ENCODE measurements around the gene POLD1. TPM values are rescaled to one million over a fixed set of nuclear protein-coding genes. Genes with fewer than 3 reads are reported as not detected.

Gene POLD1
- total RNA-seq, 4 donors from 2014 or later, result 10.8 to 28.2 (median 15.5) TPM

- Histone ChIP-seq H3K27ac (no peak overlapping the region), H3K9me3 (no peaks in the 10 kb centered on the region), H3K4me3 (no peak overlapping the region), H3K4me1 (no peaks in the 10 kb centered on the region), H3K36me3 (peaks cover 0 to 39% (median 0%) of the 10 kb centered on the region in 3 donors), H3K27me3 (no peaks in the 10 kb centered on the region)
- no peak for DNase-seq (ENCODE audit: low spot score in 2 of 2)
- WGBS, 2 donors, result 78 to 88% methylated on average over 12 of the region's 13 CpGs
- TF ChIP-seq POLR2A (IDR thresholded peaks at IDR 0.05) (no peak), CTCF (IDR thresholded peaks at IDR 0.05) (no peak), EP300 (IDR thresholded peaks at IDR 0.05) (no peak)
Observed at GRCh38 chr19:50398675-50399367, 14.7 kb downstream of the POLD1 start.

- WGBS, 2 donors, result 85 to 89% methylated on average over 8 to 10 of the region's 10 CpGs
- Histone ChIP-seq H3K36me3 (peaks cover 0 to 44% (median 0%) of the 10 kb centered on the region in 3 donors), H3K4me1 (no peaks in the 10 kb centered on the region), H3K4me3 (no peak overlapping the region), H3K27me3 (no peaks in the 10 kb centered on the region), H3K27ac (no peak overlapping the region), H3K9me3 (no peaks in the 10 kb centered on the region)
- DNase-seq (ENCODE audit: low spot score in 2 of 2), result no peak
- TF ChIP-seq POLR2A (IDR thresholded peaks at IDR 0.05) (no peak), CTCF (IDR thresholded peaks at IDR 0.05) (no peak), EP300 (IDR thresholded peaks at IDR 0.05) (no peak)
Observed at GRCh38 chr19:50399368-50399745, 15.2 kb downstream of the POLD1 start.

GRCh38 chr19:50401605-50402450 lies 17.7 kb downstream of the POLD1 start:
- TF ChIP-seq POLR2A (IDR thresholded peaks at IDR 0.05) (no peak), CTCF (IDR thresholded peaks at IDR 0.05) (no peak), EP300 (IDR thresholded peaks at IDR 0.05) (no peak)
- 87 to 88% methylated on average over 48 of the region's 48 CpGs for WGBS, 2 donors

GRCh38 chr19:50402544-50403301 lies 18.6 kb downstream of the POLD1 start:
- Histone ChIP-seq H3K27ac (no peak overlapping the region), H3K4me1 (no peaks in the 10 kb centered on the region), H3K27me3 (no peaks in the 10 kb centered on the region), H3K36me3 (peaks cover 0 to 77% (median 0%) of the 10 kb centered on the region in 3 donors), H3K9me3 (no peaks in the 10 kb centered on the region), H3K4me3 (no peak overlapping the region)
- 94 to 95% methylated on average over 35 to 41 of the region's 41 CpGs for WGBS, 2 donors
- no peak for TF ChIP-seq CTCF (IDR thresholded peaks at IDR 0.05)
- no peak for DNase-seq (ENCODE audit: low spot score in 2 of 2)

More at GRCh38 chr19:50401605-50402450, 17.7 kb downstream of the POLD1 start:
- DNase-seq (ENCODE audit: low spot score in 2 of 2), result no peak
- Histone ChIP-seq H3K27ac (no peak overlapping the region), H3K36me3 (peaks cover 0 to 69% (median 0%) of the 10 kb centered on the region in 3 donors), H3K27me3 (no peaks in the 10 kb centered on the region), H3K4me1 (no peaks in the 10 kb centered on the region), H3K4me3 (no peak overlapping the region), H3K9me3 (no peaks in the 10 kb centered on the region)

Data from tibial nerve (tissue), 4 donors.